HL-60 (cell line): ENCODE data around the gene B3GAT2.

Experiments used
- DNase-seq, 2 experiments: peaks; one replicate each; pipeline ENCODE4 v3.0.0-alpha.2; 2010 to 2020; ENCODE audit warnings: low read depth in 1 of 2, low spot score in 1 of 2
- H3K27ac ChIP-seq: fragments of 250-450 bp; sonication (Bioruptor Pico); replicated peaks from 2 replicates; pipeline ENCODE4 v1.5.1; 2020; ENCODE audit warnings: mild to moderate bottlenecking, moderate library complexity
- H3K27me3 ChIP-seq: fragments of 250-450 bp; sonication (Bioruptor Pico); 2 replicates; pipeline ENCODE4 v1.5.1; 2021; ENCODE audit warnings: mild to moderate bottlenecking, moderate library complexity; ENCODE audit not compliant: insufficient read depth, poor library complexity, severe bottlenecking
- H3K4me3 ChIP-seq: replicated peaks from 2 replicates; pipeline ENCODE4 v1.5.1; 2011; ENCODE audit warnings: mild to moderate bottlenecking, control low read depth, low read length; ENCODE audit not compliant: insufficient read depth
- GABPA ChIP-seq: IDR thresholded peaks from 2 replicates; pipeline ENCODE4 v1.6.1; 2012; ENCODE audit warnings: low read depth
- POLR2AphosphoS5 ChIP-seq: IDR thresholded peaks from 2 replicates; pipeline ENCODE4 v1.6.1; 2012; ENCODE audit warnings: low read depth
- SPI1 ChIP-seq: IDR thresholded peaks from 2 replicates; pipeline ENCODE4 v1.6.1; 2012; ENCODE audit warnings: low read depth, mild to moderate bottlenecking, borderline replicate concordance
- TF ChIP-seq, protein P1 (sequence below): IDR thresholded peaks from 2 replicates; pipeline ENCODE4 v1.6.1; 2012; ENCODE audit warnings: low read depth; ENCODE audit not compliant: insufficient replicate concordance
- TF ChIP-seq, protein P2 (sequence below): IDR thresholded peaks from one replicate; pipeline ENCODE4 v1.5.1; 2011; ENCODE audit warnings: low read length, control low read depth, inconsistent platforms; ENCODE audit not compliant: insufficient read depth

The B3GAT2 gene

DNA sequence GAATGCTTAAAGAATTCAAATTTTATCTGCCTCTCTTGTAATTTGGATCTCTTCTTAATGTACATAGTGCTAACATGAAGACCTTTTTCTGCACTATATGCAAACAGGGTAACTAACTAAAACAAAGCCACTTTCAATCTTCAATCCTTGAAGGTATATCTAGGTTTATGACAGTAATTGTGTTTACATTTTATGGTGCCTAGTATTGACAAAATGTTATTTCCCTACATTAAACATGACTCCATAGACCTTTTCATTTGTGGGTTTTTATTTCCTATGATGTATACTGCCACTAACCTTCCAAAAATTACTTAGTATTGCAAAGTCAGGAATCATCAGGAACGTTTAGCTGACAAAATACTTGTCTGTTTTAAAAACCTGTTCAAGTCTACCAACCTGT, 95.9 kb downstream of the B3GAT2 start:
- no peak overlapping the region for H3K4me3 ChIP-seq
- H3K27ac ChIP-seq, result no peak overlapping the region
- DNase-seq, result no peak
- no peaks in the 10 kb centered on the region for H3K27me3 ChIP-seq
- TF ChIP-seq, protein P1, sequence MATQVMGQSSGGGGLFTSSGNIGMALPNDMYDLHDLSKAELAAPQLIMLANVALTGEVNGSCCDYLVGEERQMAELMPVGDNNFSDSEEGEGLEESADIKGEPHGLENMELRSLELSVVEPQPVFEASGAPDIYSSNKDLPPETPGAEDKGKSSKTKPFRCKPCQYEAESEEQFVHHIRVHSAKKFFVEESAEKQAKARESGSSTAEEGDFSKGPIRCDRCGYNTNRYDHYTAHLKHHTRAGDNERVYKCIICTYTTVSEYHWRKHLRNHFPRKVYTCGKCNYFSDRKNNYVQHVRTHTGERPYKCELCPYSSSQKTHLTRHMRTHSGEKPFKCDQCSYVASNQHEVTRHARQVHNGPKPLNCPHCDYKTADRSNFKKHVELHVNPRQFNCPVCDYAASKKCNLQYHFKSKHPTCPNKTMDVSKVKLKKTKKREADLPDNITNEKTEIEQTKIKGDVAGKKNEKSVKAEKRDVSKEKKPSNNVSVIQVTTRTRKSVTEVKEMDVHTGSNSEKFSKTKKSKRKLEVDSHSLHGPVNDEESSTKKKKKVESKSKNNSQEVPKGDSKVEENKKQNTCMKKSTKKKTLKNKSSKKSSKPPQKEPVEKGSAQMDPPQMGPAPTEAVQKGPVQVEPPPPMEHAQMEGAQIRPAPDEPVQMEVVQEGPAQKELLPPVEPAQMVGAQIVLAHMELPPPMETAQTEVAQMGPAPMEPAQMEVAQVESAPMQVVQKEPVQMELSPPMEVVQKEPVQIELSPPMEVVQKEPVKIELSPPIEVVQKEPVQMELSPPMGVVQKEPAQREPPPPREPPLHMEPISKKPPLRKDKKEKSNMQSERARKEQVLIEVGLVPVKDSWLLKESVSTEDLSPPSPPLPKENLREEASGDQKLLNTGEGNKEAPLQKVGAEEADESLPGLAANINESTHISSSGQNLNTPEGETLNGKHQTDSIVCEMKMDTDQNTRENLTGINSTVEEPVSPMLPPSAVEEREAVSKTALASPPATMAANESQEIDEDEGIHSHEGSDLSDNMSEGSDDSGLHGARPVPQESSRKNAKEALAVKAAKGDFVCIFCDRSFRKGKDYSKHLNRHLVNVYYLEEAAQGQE, result no peak
- TF ChIP-seq SPI1, result no peak
- TF ChIP-seq, protein P2, sequence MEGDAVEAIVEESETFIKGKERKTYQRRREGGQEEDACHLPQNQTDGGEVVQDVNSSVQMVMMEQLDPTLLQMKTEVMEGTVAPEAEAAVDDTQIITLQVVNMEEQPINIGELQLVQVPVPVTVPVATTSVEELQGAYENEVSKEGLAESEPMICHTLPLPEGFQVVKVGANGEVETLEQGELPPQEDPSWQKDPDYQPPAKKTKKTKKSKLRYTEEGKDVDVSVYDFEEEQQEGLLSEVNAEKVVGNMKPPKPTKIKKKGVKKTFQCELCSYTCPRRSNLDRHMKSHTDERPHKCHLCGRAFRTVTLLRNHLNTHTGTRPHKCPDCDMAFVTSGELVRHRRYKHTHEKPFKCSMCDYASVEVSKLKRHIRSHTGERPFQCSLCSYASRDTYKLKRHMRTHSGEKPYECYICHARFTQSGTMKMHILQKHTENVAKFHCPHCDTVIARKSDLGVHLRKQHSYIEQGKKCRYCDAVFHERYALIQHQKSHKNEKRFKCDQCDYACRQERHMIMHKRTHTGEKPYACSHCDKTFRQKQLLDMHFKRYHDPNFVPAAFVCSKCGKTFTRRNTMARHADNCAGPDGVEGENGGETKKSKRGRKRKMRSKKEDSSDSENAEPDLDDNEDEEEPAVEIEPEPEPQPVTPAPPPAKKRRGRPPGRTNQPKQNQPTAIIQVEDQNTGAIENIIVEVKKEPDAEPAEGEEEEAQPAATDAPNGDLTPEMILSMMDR, result no peak
- no peak for TF ChIP-seq POLR2AphosphoS5
- no peak for TF ChIP-seq GABPA

DNA sequence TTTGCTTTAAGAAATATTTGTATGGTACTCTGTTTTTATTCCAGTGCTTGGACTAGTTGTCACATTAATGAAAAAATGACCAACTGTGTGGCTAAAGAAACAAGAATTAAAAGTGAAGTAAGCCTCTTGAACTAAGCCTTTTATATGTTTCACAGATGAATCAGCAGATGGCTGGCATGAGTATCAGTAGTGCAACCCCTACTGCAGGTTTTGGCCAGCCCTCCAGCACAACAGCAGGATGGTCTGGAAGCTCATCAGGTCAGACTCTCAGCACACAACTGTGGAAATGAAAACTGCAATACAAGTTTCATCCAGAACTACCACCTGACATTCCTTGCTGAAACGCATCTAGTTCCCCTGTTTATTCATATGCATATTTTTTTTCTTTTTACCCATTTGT, 96.8 kb downstream of the B3GAT2 start:
- no peak overlapping the region for H3K27ac ChIP-seq
- DNase-seq, result no peak
- H3K4me3 ChIP-seq, result no peak overlapping the region
- no peaks in the 10 kb centered on the region for H3K27me3 ChIP-seq
- TF ChIP-seq POLR2AphosphoS5 (no peak), GABPA (no peak), SPI1 (no peak)
- TF ChIP-seq, protein P1, result no peak
- TF ChIP-seq, protein P2, result no peak

DNA sequence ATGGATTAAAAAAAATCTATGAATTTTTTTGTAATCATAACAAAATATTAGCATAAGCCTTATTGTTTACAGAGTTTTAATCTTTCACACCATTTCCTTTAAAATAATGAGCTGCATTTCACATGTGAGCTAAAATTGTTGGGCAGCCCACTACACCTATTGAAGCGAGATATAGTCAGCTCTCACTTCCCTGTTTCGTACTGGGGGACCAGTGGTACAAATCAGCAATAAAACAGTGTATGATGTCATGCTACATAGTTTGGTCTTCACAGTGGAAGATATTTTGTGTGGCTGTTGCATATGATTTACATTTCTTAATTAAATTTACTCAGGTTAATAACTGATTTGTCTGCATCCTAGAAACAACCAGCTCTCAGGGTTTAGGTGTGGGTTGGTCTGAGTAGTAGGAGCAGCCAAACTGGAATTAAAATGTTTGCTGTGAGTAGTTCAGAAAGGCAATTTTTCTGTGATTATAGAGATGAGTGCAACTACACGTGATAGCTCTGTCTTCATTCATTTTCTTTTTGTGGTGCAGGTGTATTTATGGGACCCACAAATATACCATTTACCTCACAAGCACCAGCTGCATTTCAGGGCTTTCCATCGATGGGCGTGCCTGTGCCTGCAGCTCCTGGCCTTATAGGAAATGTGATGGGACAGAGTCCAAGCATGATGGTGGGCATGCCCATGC, 99.3 kb downstream of the B3GAT2 start:
- TF ChIP-seq POLR2AphosphoS5 (no peak), SPI1 (no peak), GABPA (no peak)
- TF ChIP-seq, protein P2, result no peak
- TF ChIP-seq, protein P1, result no peak
- Histone ChIP-seq H3K4me3 (no peak overlapping the region), H3K27me3 (no peaks in the 10 kb centered on the region), H3K27ac (no peak overlapping the region)
- DNase-seq, result no peak
